K562 (cell line): ENCODE measurements around the gene F12. TPM values are rescaled to one million over a fixed set of nuclear protein-coding genes. Genes with fewer than 3 reads are reported as not detected.

Experiments
- ARHGAP35 ChIP-seq: fragments of 450-650 bp; IDR thresholded peaks from 2 replicates; pipeline ENCODE4 v1.6.1; 2018; ENCODE audit not compliant: partially characterized antibody
- BRF1 ChIP-seq: IDR thresholded peaks from 3 replicates; pipeline ENCODE4 v1.6.1; 2011; ENCODE audit warnings: borderline replicate concordance, mild to moderate bottlenecking; ENCODE audit not compliant: insufficient read length; ENCODE audit errors: extremely low read depth
- DNMT1 ChIP-seq: fragments of 450-650 bp; IDR thresholded peaks from 2 replicates; pipeline ENCODE4 v1.6.1; 2016; ENCODE audit warnings: antibody characterized with exemption, mild to moderate bottlenecking
- ESRRA ChIP-seq: fragments of 450-650 bp; IDR thresholded peaks from 2 replicates; pipeline ENCODE4 v1.6.1; 2014; ENCODE audit warnings: low read depth, mild to moderate bottlenecking, moderate library complexity, borderline replicate concordance
- GTF2B ChIP-seq: IDR thresholded peaks from 2 replicates; pipeline ENCODE4 v1.6.1; 2011; ENCODE audit not compliant: insufficient read length; ENCODE audit errors: extremely low read depth
- HDAC8 ChIP-seq: fragments of 450-650 bp; IDR thresholded peaks from 2 replicates; pipeline ENCODE4 v1.6.1; 2016; ENCODE audit warnings: mild to moderate bottlenecking, missing genetic modification characterization, moderate library complexity, missing compliant biosample characterization
- IFI16 ChIP-seq: fragments of 250-450 bp; sonication (Bioruptor Pico); IDR thresholded peaks from 2 replicates; pipeline ENCODE4 v2.1.2; 2022; ENCODE audit warnings: mild to moderate bottlenecking, inconsistent platforms
- KHSRP ChIP-seq: fragments of 450-650 bp; IDR thresholded peaks from 2 replicates; pipeline ENCODE4 v1.6.1; 2017
- KLF1 ChIP-seq: fragments of 450-650 bp; IDR thresholded peaks from 2 replicates; pipeline ENCODE4 v1.6.1; 2016; ENCODE audit warnings: missing genetic modification characterization, missing compliant biosample characterization
- MIER1 ChIP-seq: fragments of 450-650 bp; IDR thresholded peaks from 2 replicates; pipeline ENCODE4 v1.6.1; 2016; ENCODE audit warnings: antibody characterized with exemption, mild to moderate bottlenecking, low read depth
- MXI1 ChIP-seq: IDR thresholded peaks from 2 replicates; pipeline ENCODE4 v1.6.1; 2011; ENCODE audit warnings: low read depth, mild to moderate bottlenecking, improper control_type of control experiment, low read length
- NBN ChIP-seq: fragments of 450-650 bp; IDR thresholded peaks from 2 replicates; pipeline ENCODE4 v1.6.1; 2016; ENCODE audit warnings: low read depth, mild to moderate bottlenecking
- PREB ChIP-seq: sonication (generic); formaldehyde crosslinking; IDR thresholded peaks from 2 replicates; pipeline ENCODE4 v1.8.1; 2023; ENCODE audit warnings: mild to moderate bottlenecking, missing genetic modification reagents
- RAD21 ChIP-seq, 2 experiments: fragments of 250-450 bp in 1 of 2; fragments of 450-650 bp in 1 of 2; sonication (Bioruptor Pico) in 1 of 2; formaldehyde crosslinking in 1 of 2; IDR thresholded peaks in 1 of 2; conservative IDR thresholded peaks in 1 of 2; 2 replicates each; pipeline versions ENCODE4 v1.4.0 to v1.8.0; 2020 to 2022; ENCODE audit warnings: mild to moderate bottlenecking in 2 of 2, moderate library complexity in 1 of 2
- RBBP5 ChIP-seq: fragments of 200-600 bp; sonication (generic); IDR thresholded peaks from 2 replicates; pipeline ENCODE4 v1.6.1; 2012; ENCODE audit warnings: borderline replicate concordance, mild to moderate bottlenecking, low read length, control low read depth, inconsistent platforms; ENCODE audit not compliant: insufficient read depth, poor library complexity, severe bottlenecking
- RBM17 ChIP-seq: fragments of 200-400 bp; formaldehyde crosslinking; IDR thresholded peaks from 2 replicates; pipeline ENCODE4 v1.6.1; 2017; ENCODE audit warnings: low read depth, mild to moderate bottlenecking, low read length, borderline replicate concordance
- STAT5A ChIP-seq: IDR thresholded peaks from 2 replicates; pipeline ENCODE4 v1.6.1; 2012; ENCODE audit warnings: low read length, inconsistent platforms, borderline replicate concordance
- TEAD4 ChIP-seq, 2 experiments: sonication (generic) in 1 of 2; formaldehyde crosslinking in 1 of 2; IDR thresholded peaks; 2 replicates each; pipeline versions ENCODE4 v1.6.1 to v1.8.0; 2012 to 2022; ENCODE audit warnings: borderline replicate concordance in 1 of 2, inconsistent platforms in 1 of 2, low read length in 1 of 2, mild to moderate bottlenecking in 1 of 2, missing genetic modification reagents in 1 of 2
- U2AF2 ChIP-seq: fragments of 200-400 bp; formaldehyde crosslinking; optimal IDR thresholded peaks from 2 replicates; pipeline ENCODE3; 2017; ENCODE audit warnings: low read depth, mild to moderate bottlenecking, low read length
- WHSC1 ChIP-seq: IDR thresholded peaks from one replicate; pipeline ENCODE4 v1.6.1; 2012; ENCODE audit warnings: low read length, control low read depth, inconsistent platforms
- ZBTB7A ChIP-seq: IDR thresholded peaks from 2 replicates; pipeline ENCODE4 v1.6.1; 2011; ENCODE audit warnings: low read depth, mild to moderate bottlenecking, low read length, moderate library complexity, borderline replicate concordance; ENCODE audit not compliant: control insufficient read depth
- ZNF174 ChIP-seq: fragments of 250-450 bp; sonication (Bioruptor Pico); IDR thresholded peaks from 2 replicates; pipeline ENCODE4 v1.4.0; 2020; ENCODE audit warnings: mild to moderate bottlenecking
- ZNF239 ChIP-seq: fragments of 250-450 bp; sonication (Bioruptor Pico); IDR thresholded peaks from 2 replicates; pipeline ENCODE4 v1.4.0; 2020; ENCODE audit warnings: mild to moderate bottlenecking
- ZNF740 ChIP-seq, 3 experiments: fragments of 200-800 bp in 1 of 3; sonication (Bioruptor generic) in 1 of 3; sonication (generic) in 1 of 3; formaldehyde crosslinking in 1 of 3; IDR thresholded peaks; 2 replicates each; pipeline versions ENCODE4 v1.6.1 to v1.8.0; 2016 to 2022; ENCODE audit warnings: mild to moderate bottlenecking in 2 of 3, missing compliant biosample characterization in 2 of 3, missing genetic modification characterization in 2 of 3, missing genetic modification reagents in 1 of 3
- polyA plus RNA-seq, 8 experiments: library from polyadenylated mRNA; depleted of rRNA in 4 of 8; stranded (reverse) in 5 of 8; unstranded in 3 of 8; fragments of >200 nt; fragmentation: Nextera tagmentation in 2 of 8; fragmentation: Illumina TruSeq in 1 of 8; extraction: Ambion mirVana in 2 of 8; extraction: Trizol in 1 of 8; gene quantifications; 2 replicates each; pipeline versions ENCODE4 v1.2.1 to v1.2.3, GENCODE V29; 2011 to 2014; ENCODE audit warnings: inconsistent platforms in 1 of 8, missing spikeins in 1 of 8
- total RNA-seq, 7 experiments: library from RNA; depleted of rRNA in 6 of 7; stranded (reverse); fragments of >200 nt in 6 of 7; fragmentation: Illumina TruSeq in 2 of 7; extraction: Trizol in 2 of 7; gene quantifications; 2 replicates each; pipeline versions ENCODE4 v1.2.1 to v1.2.3, GENCODE V29; 2011 to 2021; ENCODE audit warnings: low replicate concordance in 1 of 7

The F12 gene
- total and polyA plus RNA-seq, 9 of the 15 experiments (the other 6 are each of a cell fraction or from before 2014, with no cell fraction given): 0.59 to 18.3 (median 3.6) TPM

GRCh38 chr5:177425801-177426565 lies 16.6 kb upstream of the F12 start (continued):
- no peak for TF ChIP-seq ARHGAP35
- TF ChIP-seq ZNF740 (CRISPR knock-in tag; IDR thresholded peaks at IDR 0.05): no peak
- no peak for TF ChIP-seq ZNF740 (tag; IDR thresholded peaks at IDR 0.05)
- TF ChIP-seq ZBTB7A: 0 out of 2 replicates have a peak, but pooled peaks have one; percentile 54
- no peak for TF ChIP-seq GTF2B
- TF ChIP-seq STAT5A: no peak
- no peak for TF ChIP-seq DNMT1
- no peak for TF ChIP-seq MIER1
- no peak for TF ChIP-seq ZNF174 (CRISPR knock-in tag)
- TF ChIP-seq IFI16 (CRISPR knock-in tag): no peak
- TF ChIP-seq RAD21 (CRISPR knock-in tag; conservative IDR thresholded peaks at IDR 0.05 in 1 of 2, IDR thresholded peaks at IDR 0.05 in 1 of 2): no peak
- TF ChIP-seq MXI1: no peak
- no peak for TF ChIP-seq KHSRP
- peak; percentile 21 for TF ChIP-seq RBBP5
- TF ChIP-seq KLF1 (tag): peak; percentile 97
- TF ChIP-seq U2AF2: no peak
- TF ChIP-seq PREB (CRISPR knock-in tag): no peak
- TF ChIP-seq HDAC8 (tag): no peak
- peak; percentile 79; the same call in 1 of the 2 replicates for TF ChIP-seq ESRRA
- no peak for TF ChIP-seq RBM17
- peak; percentile 68; the same call in 1 of the 2 replicates for TF ChIP-seq NBN
- no peak for TF ChIP-seq WHSC1
- no peak for TF ChIP-seq BRF1
- 0 out of 2 replicates have a peak, but pooled peaks have one; percentile 17 for TF ChIP-seq TEAD4 (IDR thresholded peaks at IDR 0.05; ENCODE audit: low read length)
- no peak for TF ChIP-seq TEAD4 (CRISPR knock-in tag; IDR thresholded peaks at IDR 0.05; ENCODE audit: borderline replicate concordance)
- TF ChIP-seq ZNF239 (CRISPR knock-in tag): no peak
